SH-SY5Y (cell line): ENCODE results near the gene TENT4B.

Experiments
- GATA2 ChIP-seq: IDR thresholded peaks from 2 replicates; pipeline ENCODE4 v1.6.1; 2011; ENCODE audit warnings: mild to moderate bottlenecking, low read depth, low read length
- GATA3 ChIP-seq: IDR thresholded peaks from 2 replicates; pipeline ENCODE4 v1.6.1; 2011; ENCODE audit warnings: low read depth, mild to moderate bottlenecking, low read length, moderate library complexity

- TF ChIP-seq GATA2 (no peak), GATA3 (no peak)
Observed at GRCh38 chr16:50248845-50249244, 95.7 kb downstream of the TENT4B start.
